Endothelial cell of umbilical vein (primary cell): ENCODE measurements around the gene EXT2. TPM values are rescaled to one million over a fixed set of nuclear protein-coding genes. Genes with fewer than 3 reads are reported as not detected.

Experiments used
- BruUV-seq: library from RNA; stranded (reverse); fragments of 400-500 nt; replicated peaks from 2 replicates; lab custom pipeline; 2021; lab: Mats Ljungman, UMichigan
- CTCF ChIA-PET: fragments of 300-600, 350-600 bp; sonication (Branson Sonifier 250); formaldehyde crosslinking; loops from one replicate; lab custom pipeline; 2021; ENCODE audit warnings: antibody characterized with exemption, inconsistent platforms; lab: Charles Lee
- POLR2A ChIA-PET: fragments of 300-600, 350-600 bp; sonication (Branson Sonifier 250); formaldehyde crosslinking; loops from one replicate; lab custom pipeline; 2021; ENCODE audit warnings: antibody characterized with exemption, inconsistent platforms; lab: Charles Lee
- DNase-seq: peaks from one replicate; pipeline ENCODE4 v3.0.0-alpha.2; 2011; ENCODE audit warnings: low read depth, low spot score
- FAIRE-seq: peaks from 2 replicates; lab custom pipeline; 2011; peaks lifted over from hg19 to GRCh38; lab: Jason Lieb, UNC
- H2AFZ ChIP-seq: 2 replicates; pipeline ENCODE4 v1.6.0; 2012; ENCODE audit warnings: low read depth, low read length, control low read depth, inconsistent platforms
- H3K27ac ChIP-seq: 2 replicates; pipeline ENCODE4 v1.5.1; 2011; ENCODE audit warnings: low read depth, mild to moderate bottlenecking, control low read depth, low read length, moderate library complexity; ENCODE audit not compliant: insufficient read depth
- H3K27me3 ChIP-seq, 2 experiments: 2 replicates each; pipeline versions ENCODE4 v1.6.0 to v1.6.1; 2011; ENCODE audit warnings: low read length in 2 of 2, mixed read lengths in 1 of 2; ENCODE audit not compliant: control insufficient read depth in 2 of 2, insufficient read depth in 2 of 2
- H3K36me3 ChIP-seq, 2 experiments: 2 replicates in 1 of 2; 3 replicates in 1 of 2; pipeline ENCODE4 v1.5.1; 2011; ENCODE audit warnings: low read length in 2 of 2, mild to moderate bottlenecking in 1 of 2, moderate library complexity in 1 of 2; ENCODE audit not compliant: control insufficient read depth in 2 of 2, insufficient read depth in 2 of 2; ENCODE audit errors: extremely low read depth in 1 of 2
- H3K4me1 ChIP-seq: 3 replicates; pipeline ENCODE4 v1.5.1; 2011; ENCODE audit warnings: mild to moderate bottlenecking, low read length; ENCODE audit not compliant: control insufficient read depth, insufficient read depth; ENCODE audit errors: extremely low read depth
- H3K4me2 ChIP-seq: 2 replicates; pipeline ENCODE4 v1.6.1; 2011; ENCODE audit warnings: low read length, control low read depth, mixed read lengths; ENCODE audit not compliant: insufficient read depth
- H3K4me3 ChIP-seq, 3 experiments: fragments of 200-600 bp in 1 of 3; sonication (generic), shearing (Covaris generic) in 1 of 3; replicated peaks in 1 of 3; 2 replicates each; pipeline ENCODE4 v1.5.1; 2011 to 2016; ENCODE audit warnings: control low read depth in 3 of 3, low read length in 3 of 3, mild to moderate bottlenecking in 2 of 3, inconsistent platforms in 1 of 3, low read depth in 1 of 3, moderate library complexity in 1 of 3; ENCODE audit not compliant: insufficient read depth in 1 of 3
- H3K79me2 ChIP-seq: 2 replicates; pipeline ENCODE4 v1.6.0; 2012; ENCODE audit warnings: low read length, inconsistent platforms; ENCODE audit not compliant: control insufficient read depth, insufficient read depth
- H3K9ac ChIP-seq: replicated peaks from 2 replicates; pipeline ENCODE3; 2011; ENCODE audit warnings: low read length, control low read depth; ENCODE audit not compliant: insufficient read depth; ENCODE audit errors: extremely low read depth
- H3K9me1 ChIP-seq: replicated peaks from 3 replicates; pipeline ENCODE4 v1.6.0; 2011; ENCODE audit warnings: mild to moderate bottlenecking, low read length; ENCODE audit not compliant: control insufficient read depth, insufficient read depth; ENCODE audit errors: extremely low read depth
- H3K9me3 ChIP-seq: replicated peaks from 2 replicates; pipeline ENCODE4 v1.5.1; 2012; ENCODE audit warnings: low read length, inconsistent platforms; ENCODE audit not compliant: control insufficient read depth, insufficient read depth
- H4K20me1 ChIP-seq: replicated peaks from 2 replicates; pipeline ENCODE3; 2011; ENCODE audit warnings: mild to moderate bottlenecking, low read length; ENCODE audit not compliant: control insufficient read depth, insufficient read depth; ENCODE audit errors: extremely low read depth
- CTCF ChIP-seq, 2 donors: IDR thresholded peaks; 1 replicate in 1 of 2; 2 replicates in 1 of 2; pipeline ENCODE4 v1.5.1; 2011; ENCODE audit warnings: low read length in 2 of 2, mild to moderate bottlenecking in 2 of 2, moderate library complexity in 2 of 2, control low read depth in 1 of 2, inconsistent platforms in 1 of 2, low read depth in 1 of 2; ENCODE audit not compliant: insufficient read depth in 1 of 2; ENCODE audit errors: extremely low read depth in 1 of 2
- EZH2 ChIP-seq: IDR thresholded peaks from 2 replicates; pipeline ENCODE4 v1.6.1; 2012; ENCODE audit warnings: borderline replicate concordance, low read depth, mild to moderate bottlenecking, moderate library complexity, low read length, inconsistent platforms; ENCODE audit not compliant: severe bottlenecking
- FOS ChIP-seq: IDR thresholded peaks from 2 replicates; pipeline ENCODE4 v1.6.1; 2011; ENCODE audit warnings: mild to moderate bottlenecking, low read length, moderate library complexity, borderline replicate concordance; ENCODE audit not compliant: insufficient read depth
- GATA2 ChIP-seq: IDR thresholded peaks from 2 replicates; pipeline ENCODE4 v1.7.0; 2011; ENCODE audit warnings: low read depth, mild to moderate bottlenecking, moderate library complexity, mixed read lengths, low read length; ENCODE audit not compliant: insufficient read length, insufficient read depth
- JUN ChIP-seq: IDR thresholded peaks from 2 replicates; pipeline ENCODE4 v1.6.1; 2011; ENCODE audit warnings: borderline replicate concordance, low read depth; ENCODE audit not compliant: insufficient read length, insufficient read depth
- MAX ChIP-seq: IDR thresholded peaks from 2 replicates; pipeline ENCODE4 v1.6.1; 2011; ENCODE audit not compliant: insufficient read depth, insufficient read length
- MYC ChIP-seq: IDR thresholded peaks from one replicate; pipeline ENCODE4 v1.6.1; 2011; ENCODE audit warnings: mild to moderate bottlenecking, low read depth, low read length
- POLR2A ChIP-seq: IDR thresholded peaks from 2 replicates; pipeline ENCODE4 v1.6.1; 2012; ENCODE audit warnings: low read depth, mild to moderate bottlenecking, control low read depth, low read length
- POLR2AphosphoS5 ChIP-seq: IDR thresholded peaks from 2 replicates; pipeline ENCODE4 v1.6.1; 2012; ENCODE audit warnings: low read depth, mild to moderate bottlenecking, control low read depth, low read length, moderate library complexity; ENCODE audit not compliant: insufficient read depth
- dilution Hi-C: fragments of 300-500 bp; cut with MboI; formaldehyde crosslinking; loops from one replicate; pipeline ENCODE4 v1.15.0; 2019; ENCODE audit warnings: low sequenced_read_pairs; ENCODE audit not compliant: extremely low pct_ligation_motif_present
- intact Hi-C: fragments of 100-400 bp; cut with micrococcal nuclease; formaldehyde crosslinking; loops from one replicate; pipeline ENCODE4 v1.10.0; 2022
- polyA plus RNA-seq, 4 experiments: library from polyadenylated mRNA; depleted of rRNA in 3 of 4; stranded (reverse) in 3 of 4; unstranded in 1 of 4; fragments of >200 nt; gene quantifications; 2 replicates each; pipeline versions ENCODE4 v1.2.1 to v1.2.3, GENCODE V29; 2011 to 2012; ENCODE audit warnings: missing spikeins in 1 of 4
- total RNA-seq: library from RNA; stranded (reverse); gene quantifications from 2 replicates; pipeline ENCODE4 v1.2.3, GENCODE V29; 2021

The EXT2 gene
- total and polyA plus RNA-seq, 2 donors (not counting 3 experiments of a cell fraction or from before 2014, with no cell fraction given) = 50.9 to 60.3 TPM

- CTCF ChIA-PET = interaction anchor here (1.3 to 3.8 kb wide), 8 partner anchors 11 to 197 kb away, joined by 3 to 31 read pairs (median 11); no protein-coding TSS in a partner anchor
- POLR2A ChIA-PET = no interaction called here
- BruUV-seq = no TSS peak
- H3K27ac ChIP-seq = no peak overlapping the region
- no peaks in the 10 kb centered on the region for H3K27me3 ChIP-seq
- H3K4me1 ChIP-seq = no peaks in the 10 kb centered on the region
- dilution Hi-C loops (no loop called here), intact Hi-C loops (loop anchor here (1.0 to 2.0 kb wide), 4 partner anchors 18 to 251 kb away; no protein-coding TSS in a partner anchor)
- no peaks in the 10 kb centered on the region for H3K79me2 ChIP-seq
- H4K20me1 ChIP-seq = no peaks in the 10 kb centered on the region
- H3K9me3 ChIP-seq = no peaks in the 10 kb centered on the region
- H3K36me3 ChIP-seq = no peaks in the 10 kb centered on the region
- TF ChIP-seq GATA2 = no peak
- no peak for TF ChIP-seq CTCF (IDR thresholded peaks at IDR 0.05; ENCODE audit: extremely low read depth in 1 of 2, insufficient read depth in 1 of 2, low read depth in 1 of 2, low read length in 2 of 2)
- TF ChIP-seq POLR2AphosphoS5 = no peak
- no peak for TF ChIP-seq POLR2A
- no peak overlapping the region for H3K4me2 ChIP-seq
- H3K4me3 ChIP-seq = no peak overlapping the region
- H3K9ac ChIP-seq = no peak overlapping the region
- no peaks in the 10 kb centered on the region for H3K9me1 ChIP-seq
- FAIRE-seq (no peak), DNase-seq (no peak)
- H2AFZ ChIP-seq = no peak overlapping the region
Observed at GRCh38 chr11:44286911-44287310, 191.4 kb downstream of the EXT2 start.

- Histone ChIP-seq H4K20me1 (no peaks in the 10 kb centered on the region), H3K4me3 (no peak overlapping the region), H3K4me2 (no peak overlapping the region), H3K9me1 (no peaks in the 10 kb centered on the region), H3K4me1 (no peaks in the 10 kb centered on the region), H3K27me3 (no peaks in the 10 kb centered on the region), H3K9me3 (no peaks in the 10 kb centered on the region), H3K36me3 (no peaks in the 10 kb centered on the region), H2AFZ (no peak overlapping the region), H3K27ac (no peak overlapping the region), H3K9ac (no peak overlapping the region), H3K79me2 (no peaks in the 10 kb centered on the region)
- CTCF ChIA-PET = interaction anchor here (1.3 to 3.8 kb wide), 2 partner anchors 13 to 155 kb away, joined by 7 to 11 read pairs; no protein-coding TSS in a partner anchor
- no peak for TF ChIP-seq CTCF (IDR thresholded peaks at IDR 0.05; ENCODE audit: extremely low read depth in 1 of 2, insufficient read depth in 1 of 2, low read depth in 1 of 2, low read length in 2 of 2)
- TF ChIP-seq GATA2 = no peak
- no peak for TF ChIP-seq POLR2AphosphoS5
- no peak for TF ChIP-seq FOS
- no peak for TF ChIP-seq JUN
- TF ChIP-seq POLR2A = no peak
- TF ChIP-seq EZH2 = no peak
- no peak for TF ChIP-seq MAX
- TF ChIP-seq MYC = no peak
- BruUV-seq = no TSS peak
- dilution Hi-C loops = no loop called here
- DNase-seq = no peak
- intact Hi-C loops = no loop called here
- no peak for FAIRE-seq
- POLR2A ChIA-PET = no interaction called here
Observed at GRCh38 chr11:44288133-44288526, 192.7 kb downstream of the EXT2 start.
